Stimulated activated CD4-positive, alpha-beta T cell treated with anti-CD3 and anti-CD28 coated beads, Interleukin-2, amount 100 ng/mL, for 4 hours (primary cell): ENCODE data around the gene MRPL21.

Experiments
- DNase-seq: peaks from one replicate; pipeline ENCODE4 v3.0.0-alpha.2; 2020; ENCODE audit warnings: low read depth

MRPL21 gene

DNA sequence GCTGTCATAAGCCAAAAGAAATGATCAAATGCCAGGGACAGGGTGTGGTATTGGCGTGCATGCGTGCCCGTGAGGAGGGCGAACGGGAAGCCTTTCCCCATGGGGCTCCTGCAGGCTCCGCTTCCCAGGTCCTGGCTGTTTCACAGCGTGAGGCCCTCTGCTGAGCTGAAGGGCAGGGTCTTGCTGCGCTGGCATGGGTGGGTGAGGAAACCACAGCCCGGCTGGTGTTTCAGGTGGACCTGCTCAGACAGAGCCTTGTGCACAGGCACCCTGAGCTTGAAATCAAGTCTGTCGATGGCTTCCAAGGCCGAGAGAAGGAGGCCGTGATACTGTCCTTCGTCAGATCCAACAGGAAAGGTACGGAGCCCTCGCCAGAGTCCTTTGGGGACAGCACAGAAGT, 31.4 kb upstream of the MRPL21 start:
- DNase-seq = no peak

DNA sequence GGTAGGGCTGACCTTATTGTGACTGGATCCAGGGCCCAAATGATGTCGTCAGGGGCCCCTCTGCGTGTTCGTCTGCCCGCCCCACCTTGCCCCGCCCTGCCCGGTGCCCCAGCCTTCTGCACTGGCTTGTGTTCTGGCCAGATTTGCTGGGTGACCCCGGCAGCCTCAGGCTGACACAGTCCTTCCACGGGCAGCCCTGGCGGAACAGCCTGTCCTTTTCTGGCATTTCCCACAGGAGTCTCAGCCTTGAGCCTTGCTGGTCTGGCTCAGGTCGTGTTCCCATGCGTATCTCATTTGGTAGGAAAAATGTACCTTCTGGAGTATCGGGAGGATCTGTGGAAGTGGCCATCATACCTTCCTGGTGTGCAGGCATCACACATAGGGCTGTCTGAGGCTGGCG, 31.0 kb upstream of the MRPL21 start:
- no peak for DNase-seq

DNA sequence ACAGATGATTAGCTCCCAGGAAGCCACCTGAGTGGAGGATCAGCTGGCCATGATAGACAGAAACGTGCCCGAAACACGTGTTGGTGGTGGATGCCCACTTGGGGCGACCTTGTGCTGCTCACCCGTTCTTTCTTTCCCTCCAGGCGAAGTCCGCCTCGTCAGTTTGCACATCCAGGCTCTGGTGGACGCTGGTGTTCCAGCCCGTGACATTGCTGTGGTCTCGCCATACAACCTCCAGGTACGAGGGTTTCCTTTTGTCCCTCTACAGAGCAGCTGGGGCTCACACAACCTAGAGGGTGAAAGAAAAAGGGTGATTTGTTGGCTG, 30.7 kb upstream of the MRPL21 start:
- no peak for DNase-seq

DNA sequence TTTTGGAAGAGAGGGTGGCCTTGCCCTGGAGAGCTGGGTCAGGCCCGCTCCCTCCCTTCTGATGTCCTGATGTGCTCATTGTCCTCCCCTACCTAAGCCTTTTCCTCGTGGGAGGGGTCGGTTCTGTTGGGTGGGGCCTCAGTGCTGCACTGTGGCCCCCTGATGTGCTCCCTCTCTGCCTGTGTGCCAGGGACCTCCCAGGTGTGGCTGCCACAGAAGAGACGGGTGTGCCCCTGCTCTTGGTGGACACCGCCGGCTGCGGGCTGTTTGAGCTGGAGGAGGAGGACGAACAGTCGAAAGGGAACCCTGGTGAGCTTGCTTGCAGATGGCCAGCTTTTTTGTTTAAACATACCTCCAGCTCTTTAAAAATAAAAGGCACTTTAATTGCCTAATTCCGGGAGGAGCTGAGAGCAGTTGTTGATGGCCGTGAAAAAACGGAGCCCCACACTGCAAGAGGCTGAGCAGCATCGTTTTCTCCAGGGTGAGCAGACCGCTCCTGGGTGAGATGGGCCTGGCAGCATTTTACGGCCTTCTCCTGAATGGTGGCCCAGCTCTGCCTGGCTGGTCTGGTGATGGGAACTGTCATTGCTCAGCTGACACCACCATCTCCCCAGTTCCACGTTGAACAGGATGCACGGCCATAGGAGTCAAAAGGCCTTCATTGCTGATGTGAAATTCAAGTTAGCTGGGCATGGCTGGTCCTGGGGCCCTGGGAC, 30.1 kb upstream of the MRPL21 start:
- no peak for DNase-seq

DNA sequence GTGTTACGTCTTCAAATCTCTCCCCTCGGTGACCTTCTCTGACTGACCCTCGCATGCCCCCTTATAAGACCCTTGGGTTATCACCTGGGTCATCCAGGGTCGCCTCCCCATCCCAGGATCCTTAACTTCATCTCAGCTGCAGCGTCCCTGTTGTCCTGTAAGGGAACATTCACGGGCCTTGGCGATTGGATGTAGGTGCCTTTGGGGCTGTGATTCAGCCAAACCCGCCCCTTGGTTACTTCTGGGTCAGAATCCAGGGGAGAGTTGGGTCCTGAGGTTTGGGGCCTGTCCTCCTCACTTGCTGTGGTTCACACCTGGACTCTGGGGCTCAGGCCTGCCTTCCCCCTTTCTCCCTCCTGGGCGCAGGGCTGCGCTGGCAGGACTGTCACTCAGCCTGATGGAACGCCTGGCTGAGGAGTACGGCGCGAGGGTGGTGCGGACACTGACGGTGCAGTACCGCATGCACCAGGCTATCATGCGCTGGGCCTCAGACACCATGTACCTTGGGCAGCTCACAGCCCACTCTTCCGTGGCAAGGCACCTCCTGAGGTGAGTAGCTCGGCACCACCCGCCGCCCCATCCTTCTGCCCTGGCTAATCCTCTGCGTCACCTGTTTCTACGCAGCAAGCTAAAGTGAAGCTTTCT, 29.4 kb upstream of the MRPL21 start:
- no peak for DNase-seq

DNA sequence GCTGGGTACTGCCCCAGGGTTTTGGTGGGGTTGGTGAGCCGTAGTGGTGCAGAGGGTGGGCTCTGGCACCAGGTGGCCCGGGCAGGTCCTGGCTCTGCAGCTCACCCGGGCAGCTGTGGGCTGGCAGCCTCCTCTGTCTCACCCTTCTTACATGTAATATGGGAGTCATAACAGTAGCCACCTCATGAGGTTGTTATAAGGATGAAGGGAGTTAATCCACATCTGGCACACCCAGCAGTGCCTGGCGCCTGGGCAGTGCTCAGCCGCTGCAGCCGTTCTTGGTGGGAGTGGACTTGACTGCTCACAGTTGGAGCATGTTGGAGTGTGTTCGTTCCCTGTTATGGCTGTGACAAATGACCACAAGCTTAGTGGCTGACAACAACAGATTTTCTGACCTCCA, 28.7 kb upstream of the MRPL21 start:
- DNase-seq = no peak

DNA sequence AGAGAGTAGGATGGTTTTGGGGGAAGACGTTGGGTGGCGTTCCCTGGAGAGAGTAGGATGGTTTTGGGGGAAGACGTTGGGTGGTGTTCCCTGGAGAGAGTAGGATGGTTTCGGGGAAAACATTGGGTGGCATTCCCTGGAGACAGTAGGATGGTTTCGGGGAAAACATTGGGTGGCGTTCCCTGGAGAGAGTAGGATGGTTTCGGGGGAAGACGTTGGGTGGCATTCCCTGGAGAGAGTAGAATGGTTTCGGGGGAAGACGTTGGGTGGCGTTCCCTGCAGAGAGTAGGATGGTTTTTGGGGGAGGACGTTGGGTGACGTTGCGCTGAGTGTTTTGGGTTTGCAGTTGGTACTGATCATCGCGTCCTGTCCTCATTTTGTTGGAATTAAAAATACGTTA, 28.3 kb upstream of the MRPL21 start:
- no peak for DNase-seq

DNA sequence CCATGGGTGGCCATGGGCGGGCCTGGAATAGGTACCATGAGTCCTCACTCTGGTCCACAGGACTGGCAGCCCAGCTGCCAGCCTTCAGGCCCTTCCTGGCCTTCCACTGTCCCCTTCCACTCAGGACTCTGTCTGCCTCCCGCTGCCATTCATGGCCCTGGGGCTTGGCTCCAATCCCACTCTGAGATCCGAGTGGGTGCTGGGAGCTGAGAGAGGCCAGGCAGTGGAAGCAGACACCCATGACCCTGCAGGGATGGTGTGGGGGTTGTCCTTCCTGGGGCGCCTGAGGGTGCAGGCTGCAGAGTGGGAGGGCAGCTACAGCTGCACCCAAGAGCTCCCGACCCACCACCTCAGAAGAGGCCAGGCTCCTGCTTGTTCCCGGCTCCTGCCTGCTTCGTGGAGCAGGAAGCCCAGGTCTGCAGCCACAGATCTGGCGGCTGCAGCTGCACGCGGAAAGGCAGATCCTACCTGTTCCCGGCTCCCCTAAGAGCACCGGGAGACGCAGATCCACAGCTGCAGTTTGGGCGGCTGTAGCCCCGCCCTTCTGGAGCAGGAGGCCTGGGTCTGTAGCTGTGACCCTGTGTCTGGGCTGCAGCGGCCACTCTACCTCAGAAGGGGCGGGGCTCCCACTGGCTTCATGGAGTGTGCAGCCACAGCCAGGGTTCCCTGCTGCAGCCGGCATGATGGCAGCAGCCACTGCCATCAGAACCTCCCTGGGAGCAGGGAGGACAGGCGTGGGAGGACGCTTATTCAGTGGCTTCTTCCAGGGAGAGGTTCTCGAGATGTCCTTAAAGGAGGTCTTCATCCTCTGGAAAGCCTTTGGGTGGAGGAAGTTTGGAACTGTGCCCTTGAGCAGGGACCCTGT, 27.6 kb upstream of the MRPL21 start:
- no peak for DNase-seq

DNA sequence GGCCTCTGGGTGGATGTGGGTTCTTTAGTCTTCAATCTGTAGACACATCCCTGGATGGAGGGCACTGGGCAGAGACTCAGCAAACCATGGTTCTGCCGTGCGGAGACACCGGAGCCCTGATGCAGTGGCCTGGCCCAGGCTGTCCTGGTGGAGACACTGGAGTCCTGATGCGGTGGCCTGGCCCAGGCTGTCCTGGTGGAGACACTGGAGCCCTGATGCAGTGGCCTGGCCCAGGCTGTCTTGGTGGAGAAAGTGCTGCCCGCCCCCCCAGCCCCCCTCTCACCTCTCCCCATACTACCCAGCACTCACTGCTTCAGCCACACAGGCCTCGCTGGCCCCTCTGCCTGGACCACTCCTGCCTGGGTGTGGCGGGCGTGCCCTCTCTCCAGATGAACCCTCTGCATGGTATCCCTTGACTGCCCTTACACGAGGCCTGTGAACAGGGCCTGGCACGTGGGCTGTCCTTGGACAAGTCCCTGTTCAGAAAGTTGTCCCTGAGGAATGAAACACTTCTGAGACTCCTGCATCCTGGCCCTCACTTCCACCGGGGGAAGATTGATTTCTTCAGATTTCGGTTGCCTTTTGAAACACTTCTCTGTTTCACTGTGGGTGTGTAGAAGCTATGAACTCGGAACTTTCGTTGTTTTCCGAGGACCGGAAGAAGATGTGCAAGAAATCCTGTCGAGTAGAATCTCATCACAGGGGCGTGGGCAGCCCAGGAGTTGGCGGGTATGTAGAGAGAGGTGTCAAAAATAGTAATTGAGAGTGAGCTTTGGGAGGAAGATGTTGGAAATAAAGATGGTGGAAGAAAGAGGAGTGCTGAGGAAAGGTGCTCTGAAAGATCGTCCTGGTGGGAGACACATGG, 26.3 kb upstream of the MRPL21 start:
- DNase-seq = no peak

DNA sequence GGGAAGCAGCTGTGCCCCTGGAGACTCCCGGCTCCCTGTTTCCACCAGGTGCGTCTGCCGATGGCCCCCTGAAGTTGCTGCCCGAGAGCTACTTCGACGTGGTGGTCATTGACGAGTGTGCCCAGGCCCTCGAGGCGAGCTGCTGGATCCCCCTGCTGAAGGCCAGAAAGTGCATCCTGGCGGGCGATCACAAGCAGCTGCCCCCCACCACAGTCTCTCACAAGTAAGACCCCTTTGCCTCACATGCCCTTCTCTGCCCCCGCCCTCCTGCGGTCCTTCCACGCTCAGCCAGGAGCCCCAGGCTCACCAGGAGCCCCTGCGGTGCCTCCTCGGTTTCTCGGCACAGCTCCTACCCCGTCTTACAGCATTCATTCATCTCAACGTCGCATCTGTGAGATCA, 25.5 kb upstream of the MRPL21 start:
- no peak for DNase-seq

DNA sequence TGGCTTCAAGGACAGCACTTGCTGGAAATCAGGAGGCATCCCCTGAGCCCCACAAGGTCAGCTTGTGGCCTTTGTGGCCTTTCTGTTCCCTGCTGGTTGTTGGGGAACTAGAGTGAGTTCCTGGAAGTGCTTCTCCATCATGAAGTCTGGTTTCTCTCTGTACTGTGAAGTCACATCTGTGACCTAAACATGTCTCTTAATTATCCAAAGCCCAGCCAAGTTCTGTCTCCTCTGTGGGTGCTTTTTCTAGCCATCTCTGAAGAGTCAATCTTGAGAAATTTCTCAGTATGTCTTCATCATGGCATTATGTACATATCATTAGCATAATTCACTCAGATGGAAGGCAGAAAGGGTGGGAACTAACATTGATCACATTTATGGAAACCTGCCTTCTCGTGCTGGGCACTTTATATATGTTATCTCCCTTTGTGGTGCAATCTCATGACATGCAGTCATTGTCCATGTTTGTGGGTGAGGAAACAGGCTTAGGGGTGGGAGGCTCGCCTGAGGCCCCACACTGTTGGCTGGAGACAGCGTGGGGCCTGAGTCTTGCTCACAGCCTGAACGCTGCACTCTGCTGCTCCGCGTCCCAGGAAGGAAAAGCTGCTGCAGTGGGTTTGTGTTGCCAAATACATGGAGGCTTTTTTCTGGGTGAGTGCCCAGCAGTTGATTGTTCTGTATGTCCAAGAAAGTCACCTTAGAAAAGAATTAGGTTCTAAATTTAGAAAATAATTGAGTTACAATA, 24.7 kb upstream of the MRPL21 start:
- no peak for DNase-seq

DNA sequence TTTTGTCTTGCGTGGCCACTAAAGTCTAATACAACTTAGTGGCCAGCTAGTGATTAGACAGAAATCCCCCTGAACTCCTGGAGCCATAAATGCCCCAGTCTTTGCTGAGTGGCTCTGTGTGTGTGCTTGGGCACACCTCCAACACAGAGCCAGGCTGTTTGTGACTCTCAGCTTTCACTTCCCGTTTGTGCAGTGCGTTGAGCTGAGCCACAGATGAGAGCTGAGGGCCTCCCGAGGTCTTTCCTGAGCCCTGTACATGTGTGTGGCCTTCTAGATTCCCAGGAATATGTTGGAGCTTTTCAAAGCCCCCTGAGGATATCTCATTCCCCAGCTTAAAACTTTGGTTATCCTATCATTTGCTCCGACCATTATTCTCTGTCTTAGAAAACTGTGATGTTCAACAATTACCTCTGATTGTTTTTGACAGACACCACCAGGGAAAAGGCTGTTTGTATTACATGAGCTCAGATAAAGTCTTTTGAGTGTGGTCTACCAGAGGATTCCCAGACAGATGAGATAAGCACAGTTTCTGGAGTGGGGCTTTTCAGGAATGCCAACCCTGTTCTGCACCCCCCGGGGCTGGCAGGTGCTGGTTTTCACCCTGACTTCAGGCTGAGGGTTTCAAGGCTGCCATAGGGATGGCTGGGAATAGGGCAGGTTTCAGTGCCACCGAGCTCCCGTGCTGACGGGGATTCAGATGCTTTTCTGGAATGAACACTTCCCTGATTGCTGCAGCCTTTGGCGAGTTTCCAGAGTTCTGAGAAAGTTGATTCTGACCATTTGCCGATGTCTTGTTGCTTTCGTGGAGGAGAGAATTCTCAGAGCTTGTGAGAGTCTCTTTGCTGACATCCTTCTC, 23.9 kb upstream of the MRPL21 start:
- DNase-seq = no peak

DNA sequence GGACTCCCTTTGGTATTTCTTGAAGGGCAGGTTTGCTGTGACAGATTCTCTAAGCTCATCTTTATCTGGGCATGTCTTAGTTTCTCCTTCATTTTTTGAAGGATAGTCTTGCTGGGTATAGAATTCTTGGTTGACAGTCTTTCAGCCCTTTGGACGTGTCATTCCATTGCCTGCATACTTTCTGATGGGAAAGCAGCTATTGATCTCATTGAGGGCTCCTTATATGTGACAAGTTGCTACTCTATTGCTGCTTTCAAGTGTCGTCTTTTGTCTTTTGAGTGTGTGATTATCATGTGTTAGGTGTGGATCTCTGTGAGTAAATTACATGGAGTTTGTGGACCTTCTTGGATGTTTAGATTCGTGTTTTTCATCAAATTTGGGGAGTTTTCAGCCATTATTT, 22.0 kb upstream of the MRPL21 start:
- no peak for DNase-seq

DNA sequence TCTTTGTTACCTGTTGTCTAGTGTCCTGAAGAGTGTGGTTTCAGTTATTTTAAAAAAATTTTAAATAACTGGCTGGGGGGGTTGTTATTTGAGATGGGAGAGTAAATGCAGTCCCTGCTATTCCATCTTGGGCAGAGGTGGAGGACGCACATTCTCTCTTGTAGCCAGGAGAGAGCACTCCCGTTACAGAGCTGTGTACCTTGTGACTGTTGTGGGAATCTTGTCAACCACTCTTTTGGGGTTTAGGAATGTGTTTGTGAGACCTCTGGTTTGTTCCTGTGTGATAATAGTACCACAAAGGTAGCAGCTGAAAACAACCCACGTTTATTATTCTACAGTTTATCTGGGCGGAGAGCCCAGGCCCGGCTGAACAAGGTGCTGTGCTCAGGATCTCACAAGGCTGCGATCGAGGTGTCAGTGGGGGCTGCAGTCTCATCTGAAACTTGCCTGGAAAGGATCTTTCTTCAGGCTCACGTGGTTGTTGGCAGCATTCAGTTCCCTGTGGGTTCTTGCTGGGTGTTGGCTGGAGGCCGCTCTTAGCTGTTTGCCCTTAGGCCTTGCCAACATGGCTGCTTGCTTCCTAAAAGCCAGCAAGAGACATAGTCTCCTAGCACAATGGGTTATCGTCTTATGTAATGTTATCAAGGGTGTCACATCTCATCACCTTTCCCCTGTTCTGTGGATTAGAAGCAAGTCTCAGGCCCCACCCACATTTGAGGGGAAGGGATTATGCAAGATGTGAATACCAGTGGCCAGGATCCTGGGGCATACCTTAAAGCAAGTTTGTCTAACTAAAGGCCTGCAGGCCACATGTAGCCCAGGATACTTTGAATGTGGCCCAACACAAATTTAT, 20.7 kb upstream of the MRPL21 start:
- DNase-seq = no peak

DNA sequence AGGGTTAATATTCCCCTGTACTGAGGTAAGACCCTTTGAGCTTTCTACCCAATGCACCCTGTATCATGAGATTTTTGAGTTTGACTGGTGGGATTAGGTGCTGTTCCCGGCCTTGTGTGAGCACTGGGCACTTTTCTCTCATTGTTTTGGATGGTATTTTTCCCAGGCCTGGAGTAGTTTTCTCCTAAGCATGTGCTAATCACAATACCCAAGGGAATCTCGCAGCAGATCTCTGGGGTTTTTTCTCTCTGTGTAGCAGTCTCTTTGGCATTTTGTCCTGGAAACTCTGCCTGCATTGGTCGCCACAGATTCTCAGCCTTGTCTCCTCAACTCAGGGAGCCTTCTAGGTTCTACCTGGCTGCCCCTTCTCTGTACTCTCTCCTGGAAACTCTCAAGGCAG, 20.0 kb upstream of the MRPL21 start:
- DNase-seq = no peak

DNA sequence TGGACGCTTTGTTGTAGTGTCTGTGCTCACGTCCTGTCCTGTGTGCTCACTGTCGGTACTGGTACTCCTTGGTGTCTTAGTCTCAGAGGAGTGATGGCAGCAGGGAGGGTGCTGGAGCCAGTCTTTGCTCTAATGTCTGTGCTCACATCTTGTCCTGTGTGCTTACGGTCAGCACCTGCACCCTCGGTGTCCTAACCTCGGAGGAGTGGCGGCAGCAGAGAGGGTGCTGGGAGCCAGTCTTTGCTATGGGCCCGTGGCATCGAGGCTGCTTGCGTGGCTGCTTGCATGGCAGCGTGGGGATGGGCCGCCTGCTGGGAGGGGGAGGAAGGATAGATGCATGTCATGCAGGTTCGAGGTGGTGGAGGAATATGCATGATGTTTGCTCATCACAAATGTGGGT, 12.8 kb upstream of the MRPL21 start:
- DNase-seq = no peak

DNA sequence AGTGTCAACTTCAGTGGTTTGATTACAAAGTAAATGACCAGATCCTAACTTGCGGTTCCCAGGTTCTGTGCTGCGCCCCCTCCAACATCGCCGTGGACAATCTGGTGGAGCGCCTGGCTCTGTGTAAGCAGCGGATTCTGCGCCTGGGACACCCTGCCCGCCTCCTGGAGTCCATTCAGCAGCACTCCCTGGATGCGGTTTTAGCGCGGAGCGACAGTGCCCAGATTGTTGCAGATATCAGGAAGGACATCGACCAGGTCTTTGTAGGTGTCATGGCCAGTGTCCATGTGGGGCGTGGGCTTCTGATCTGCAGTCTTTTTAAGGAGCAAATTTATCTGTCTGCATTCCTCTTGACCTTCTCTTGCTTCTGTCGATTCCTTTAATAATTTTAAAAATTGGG, 11.1 kb upstream of the MRPL21 start:
- no peak for DNase-seq

DNA sequence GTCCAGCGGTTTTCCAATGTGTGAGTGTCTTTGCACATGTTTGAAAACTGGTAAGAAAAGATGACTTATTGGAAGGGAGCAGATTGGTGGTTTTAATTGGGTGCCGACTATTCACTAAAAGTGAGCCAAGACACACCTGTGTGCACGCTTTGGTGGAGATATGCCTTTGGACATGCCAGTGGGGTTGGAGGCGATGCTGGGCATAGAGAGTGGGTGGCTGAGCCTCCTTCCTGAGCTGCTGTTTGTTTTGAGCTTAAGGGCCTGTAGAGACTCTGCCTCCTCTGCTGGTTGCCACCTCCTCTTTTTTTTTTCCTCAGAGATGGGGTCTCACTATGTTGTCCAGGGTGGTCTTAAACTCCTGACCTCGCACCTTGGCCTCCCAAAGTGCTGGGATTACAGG, 9.6 kb upstream of the MRPL21 start:
- DNase-seq = no peak

DNA sequence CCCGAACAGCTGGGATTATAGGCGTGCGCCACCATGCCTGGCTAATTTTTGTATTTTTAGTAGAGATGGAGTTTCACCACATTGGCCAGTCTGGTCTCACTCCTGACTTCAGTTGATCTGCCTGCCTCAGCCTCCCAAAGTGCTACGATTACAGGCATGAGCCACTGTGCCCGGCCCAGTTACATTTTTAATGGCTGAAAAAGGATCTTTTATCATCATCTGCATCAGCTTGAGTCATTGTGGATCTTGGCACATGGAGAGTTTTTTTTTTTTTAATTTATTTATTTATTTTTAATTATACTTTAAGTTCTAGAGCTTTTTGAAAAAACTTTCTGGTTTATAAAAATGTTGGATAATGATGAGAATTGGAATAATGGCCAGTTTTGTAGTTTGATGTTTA, 8.6 kb upstream of the MRPL21 start:
- DNase-seq = no peak

DNA sequence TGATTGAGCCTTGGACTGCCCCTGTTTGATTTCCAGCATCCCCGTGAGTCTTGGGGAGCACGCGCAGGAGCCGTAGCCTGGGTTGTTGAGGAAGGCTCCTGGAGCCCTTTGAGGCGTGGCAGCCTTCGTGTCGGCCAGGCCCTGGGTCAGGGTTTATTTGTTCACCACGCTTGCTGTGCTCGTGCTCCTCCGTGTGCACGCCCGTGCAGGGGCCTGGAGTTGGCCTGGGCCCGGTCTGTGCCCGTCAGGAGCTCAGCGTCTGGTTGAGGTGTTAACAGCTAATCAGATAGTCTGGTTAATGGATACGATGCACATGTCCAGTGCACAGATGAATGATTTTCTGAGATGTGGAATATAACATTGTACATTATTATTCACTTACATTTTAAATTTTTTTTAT, 8.1 kb upstream of the MRPL21 start:
- DNase-seq = no peak
